Measurements from ENCODE around the gene NAAA. TPM values are rescaled to one million over a fixed set of nuclear protein-coding genes. Genes with fewer than 3 reads are reported as not detected.

NAAA gene
- 18.3 and 20.9 TPM in 2 replicates for total RNA-seq

GRCh38 chr4:75940692-75941253 is at the start of gene NAAA:
TSS of gene NAAA (minus strand) at chr4:75941013. CDS start at chr4:75940949, 64 bp downstream.

GRCh38 chr4:75902352-75902751 is 38.5 kb downstream of the NAAA start, which contains the start of gene PPEF2:
TSS of gene PPEF2 (minus strand) at chr4:75902452. CDS start at chr4:75896325, 6,127 bp downstream.

Other genes with a start within 250 kb of the NAAA start
- gene USO1, start 216.4 kb downstream of the NAAA start, total RNA-seq = 86.8 and 88.8 TPM in 2 replicates
- gene PPEF2, start 38.6 kb downstream of the NAAA start, total RNA-seq = not detected in 2 replicates
- 37.6 and 43.0 TPM in 2 replicates for gene SDAD1, start 49.9 kb upstream of the NAAA start, total RNA-seq
- not detected in 2 replicates for gene CXCL9, start 66.5 kb upstream of the NAAA start, total RNA-seq
- gene CXCL10, start 82.5 kb upstream of the NAAA start, total RNA-seq = 0.10 and 0.33 TPM in 2 replicates
- 3.9 and 5.2 TPM in 2 replicates for gene CXCL11, start 95.1 kb upstream of the NAAA start, total RNA-seq
- 0.33 TPM in 1 of 2 replicates, not detected in the other for gene ART3, start 133.7 kb upstream of the NAAA start, total RNA-seq
- 50.3 and 54.7 TPM in 2 replicates for gene NUP54, start 207.4 kb upstream of the NAAA start, total RNA-seq